ENCODE measurements around the gene TLK1. TPM values are rescaled to one million over a fixed set of nuclear protein-coding genes. Genes with fewer than 3 reads are reported as not detected.
A peak's percentile ranks its signal among the peaks of the same experiment; 100 is the strongest.

The TLK1 gene
- polyA plus RNA-seq, 1 of the 3 experiments (the other 2 are of a cell fraction), result 4.8 TPM

DNA sequence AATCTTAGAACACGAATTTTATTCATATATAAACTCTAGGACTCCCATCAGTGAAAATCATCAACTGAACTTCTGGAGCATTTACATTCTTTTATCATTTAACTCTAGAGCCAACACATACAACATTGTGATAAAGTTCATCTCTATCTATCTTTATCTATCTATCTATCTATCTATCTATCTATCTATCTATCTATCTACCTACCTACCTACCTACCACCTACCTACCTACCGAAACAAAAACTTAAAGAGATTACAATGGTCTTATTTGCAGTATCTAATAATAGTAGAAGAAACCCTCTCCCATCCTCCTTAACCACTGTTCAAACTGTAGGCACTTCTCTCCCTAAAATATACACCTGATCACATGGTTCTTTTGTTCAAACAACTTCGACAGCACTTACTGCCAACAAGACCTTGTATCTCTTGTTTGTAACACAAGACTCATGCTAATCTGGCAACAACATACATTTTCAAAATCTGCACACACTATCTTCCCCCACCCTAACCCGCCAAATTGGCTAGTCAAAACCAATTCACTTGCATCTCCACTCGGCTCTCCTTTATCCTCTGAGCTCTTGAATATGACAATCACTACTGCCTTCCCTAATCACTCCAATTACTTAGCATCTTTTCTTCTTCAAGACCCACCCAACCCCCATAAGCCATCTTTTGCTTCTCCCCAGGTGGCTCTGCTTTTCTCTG is 162.6 kb downstream of the TLK1 start:
- CTCF ChIA-PET, result no interaction called here

GRCh38 chr2:170996316-170996715 is 164.4 kb downstream of the TLK1 start:
- Histone ChIP-seq H3K4me2 (no peak overlapping the region), H3F3A (replicated peaks; ENCODE audit: insufficient read depth) (peaks cover 8% of the 10 kb centered on the region), H3K9me3 (no peaks in the 10 kb centered on the region), H3K9me2 (no peaks in the 10 kb centered on the region), H3K36me3 (replicated peaks in 1 of 2; ENCODE audit: control insufficient read depth in 1 of 2, insufficient read depth in 2 of 2, low read length in 1 of 2) (peaks cover 50 to 51% of the 10 kb centered on the region in 2 experiments), H3K27me3 (ENCODE audit: insufficient read depth) (no peaks in the 10 kb centered on the region), H3K79me2 (ENCODE audit: insufficient read depth) (no peaks in the 10 kb centered on the region), H2AFZ (ENCODE audit: low read depth) (no peak overlapping the region), H3K4me3 (ENCODE audit: low read depth in 2 of 2, low read length in 1 of 2) (no peak overlapping the region), H4K20me1 (ENCODE audit: insufficient read depth) (no peaks in the 10 kb centered on the region), H3K4me1 (ENCODE audit: control insufficient read depth in 1 of 2, insufficient read depth in 2 of 2, low read depth in 1 of 2, low read length in 1 of 2) (no peaks in the 10 kb centered on the region), H3K9ac (no peak overlapping the region), H3K27ac (ENCODE audit: low read depth in 2 of 2, low read length in 1 of 2) (no peak overlapping the region)
- 89% methylated on average over 2 of the region's 2 CpGs for WGBS (ENCODE audit: low lambda C conversion rate)
- ChIA-PET CTCF (interaction anchor here (1.2 kb wide), 1 partner anchor 420 kb away, joined by 3 read pairs; no protein-coding TSS in a partner anchor), POLR2A (no interaction called here)
- no peak for DNase-seq
- TF ChIP-seq, protein P1, sequence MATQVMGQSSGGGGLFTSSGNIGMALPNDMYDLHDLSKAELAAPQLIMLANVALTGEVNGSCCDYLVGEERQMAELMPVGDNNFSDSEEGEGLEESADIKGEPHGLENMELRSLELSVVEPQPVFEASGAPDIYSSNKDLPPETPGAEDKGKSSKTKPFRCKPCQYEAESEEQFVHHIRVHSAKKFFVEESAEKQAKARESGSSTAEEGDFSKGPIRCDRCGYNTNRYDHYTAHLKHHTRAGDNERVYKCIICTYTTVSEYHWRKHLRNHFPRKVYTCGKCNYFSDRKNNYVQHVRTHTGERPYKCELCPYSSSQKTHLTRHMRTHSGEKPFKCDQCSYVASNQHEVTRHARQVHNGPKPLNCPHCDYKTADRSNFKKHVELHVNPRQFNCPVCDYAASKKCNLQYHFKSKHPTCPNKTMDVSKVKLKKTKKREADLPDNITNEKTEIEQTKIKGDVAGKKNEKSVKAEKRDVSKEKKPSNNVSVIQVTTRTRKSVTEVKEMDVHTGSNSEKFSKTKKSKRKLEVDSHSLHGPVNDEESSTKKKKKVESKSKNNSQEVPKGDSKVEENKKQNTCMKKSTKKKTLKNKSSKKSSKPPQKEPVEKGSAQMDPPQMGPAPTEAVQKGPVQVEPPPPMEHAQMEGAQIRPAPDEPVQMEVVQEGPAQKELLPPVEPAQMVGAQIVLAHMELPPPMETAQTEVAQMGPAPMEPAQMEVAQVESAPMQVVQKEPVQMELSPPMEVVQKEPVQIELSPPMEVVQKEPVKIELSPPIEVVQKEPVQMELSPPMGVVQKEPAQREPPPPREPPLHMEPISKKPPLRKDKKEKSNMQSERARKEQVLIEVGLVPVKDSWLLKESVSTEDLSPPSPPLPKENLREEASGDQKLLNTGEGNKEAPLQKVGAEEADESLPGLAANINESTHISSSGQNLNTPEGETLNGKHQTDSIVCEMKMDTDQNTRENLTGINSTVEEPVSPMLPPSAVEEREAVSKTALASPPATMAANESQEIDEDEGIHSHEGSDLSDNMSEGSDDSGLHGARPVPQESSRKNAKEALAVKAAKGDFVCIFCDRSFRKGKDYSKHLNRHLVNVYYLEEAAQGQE (IDR thresholded peaks at IDR 0.05; ENCODE audit: low read depth, low read length), result peak; percentile 80; the same call in 1 of the 2 replicates
- TF ChIP-seq EP300 (IDR thresholded peaks at IDR 0.05; ENCODE audit: borderline replicate concordance in 1 of 2, low read depth in 1 of 2, low read length in 1 of 2), result no peak

More for the DNA sequence above, 162.6 kb downstream of the TLK1 start:
- H3K9me3 ChIP-seq, result no peaks in the 10 kb centered on the region
- H3F3A ChIP-seq (replicated peaks; ENCODE audit: insufficient read depth), result no peaks in the 10 kb centered on the region
- H4K20me1 ChIP-seq (ENCODE audit: insufficient read depth), result no peaks in the 10 kb centered on the region
- H3K4me3 ChIP-seq (ENCODE audit: low read depth in 2 of 2, low read length in 1 of 2), result no peak overlapping the region
- no peaks in the 10 kb centered on the region for H3K4me1 ChIP-seq (ENCODE audit: control insufficient read depth in 1 of 2, insufficient read depth in 2 of 2, low read depth in 1 of 2, low read length in 1 of 2)
- POLR2A ChIA-PET, result no interaction called here
- WGBS (ENCODE audit: low lambda C conversion rate), result 96% methylated on average over 5 of the region's 5 CpGs
- H3K9me2 ChIP-seq, result no peaks in the 10 kb centered on the region
- H3K4me2 ChIP-seq, result no peak overlapping the region
- peaks cover 35 to 38% of the 10 kb centered on the region in 2 experiments for H3K36me3 ChIP-seq (replicated peaks in 1 of 2; ENCODE audit: control insufficient read depth in 1 of 2, insufficient read depth in 2 of 2, low read length in 1 of 2)
- TF ChIP-seq USF2 (IDR thresholded peaks at IDR 0.05; ENCODE audit: borderline replicate concordance, low read depth, low read length) (no peak), GABPA (IDR thresholded peaks at IDR 0.05; ENCODE audit: low read depth) (no peak), TAF1 (IDR thresholded peaks at IDR 0.05; ENCODE audit: borderline replicate concordance, low read depth, low read length) (no peak), YY1 (IDR thresholded peaks at IDR 0.05; ENCODE audit: low read depth) (no peak)
- TF ChIP-seq, protein P2, sequence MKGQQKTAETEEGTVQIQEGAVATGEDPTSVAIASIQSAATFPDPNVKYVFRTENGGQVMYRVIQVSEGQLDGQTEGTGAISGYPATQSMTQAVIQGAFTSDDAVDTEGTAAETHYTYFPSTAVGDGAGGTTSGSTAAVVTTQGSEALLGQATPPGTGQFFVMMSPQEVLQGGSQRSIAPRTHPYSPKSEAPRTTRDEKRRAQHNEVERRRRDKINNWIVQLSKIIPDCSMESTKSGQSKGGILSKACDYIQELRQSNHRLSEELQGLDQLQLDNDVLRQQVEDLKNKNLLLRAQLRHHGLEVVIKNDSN (IDR thresholded peaks at IDR 0.05; ENCODE audit: borderline replicate concordance, low read depth), result no peak
- TF ChIP-seq, protein P3, sequence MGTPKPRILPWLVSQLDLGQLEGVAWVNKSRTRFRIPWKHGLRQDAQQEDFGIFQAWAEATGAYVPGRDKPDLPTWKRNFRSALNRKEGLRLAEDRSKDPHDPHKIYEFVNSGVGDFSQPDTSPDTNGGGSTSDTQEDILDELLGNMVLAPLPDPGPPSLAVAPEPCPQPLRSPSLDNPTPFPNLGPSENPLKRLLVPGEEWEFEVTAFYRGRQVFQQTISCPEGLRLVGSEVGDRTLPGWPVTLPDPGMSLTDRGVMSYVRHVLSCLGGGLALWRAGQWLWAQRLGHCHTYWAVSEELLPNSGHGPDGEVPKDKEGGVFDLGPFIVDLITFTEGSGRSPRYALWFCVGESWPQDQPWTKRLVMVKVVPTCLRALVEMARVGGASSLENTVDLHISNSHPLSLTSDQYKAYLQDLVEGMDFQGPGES (IDR thresholded peaks at IDR 0.05; ENCODE audit: low read depth, low read length), result no peak
- H2AFZ ChIP-seq (ENCODE audit: low read depth), result no peak overlapping the region
- H3K9ac ChIP-seq, result no peak overlapping the region
- no peak for DNase-seq
- no peaks in the 10 kb centered on the region for H3K27me3 ChIP-seq (ENCODE audit: insufficient read depth)
- no peaks in the 10 kb centered on the region for H3K79me2 ChIP-seq (ENCODE audit: insufficient read depth)
- H3K27ac ChIP-seq (ENCODE audit: low read depth in 2 of 2, low read length in 1 of 2), result no peak overlapping the region
